ENCODE results near the gene SMARCC2. TPM values are rescaled to one million over a fixed set of nuclear protein-coding genes. Genes with fewer than 3 reads are reported as not detected.
A peak's percentile ranks its signal among the peaks of the same experiment; 100 is the strongest.

SMARCC2 gene
- total and polyA plus RNA-seq, 9 of the 15 experiments (the other 6 are each of a cell fraction or from before 2014, with no cell fraction given): 11.9 to 86.0 (median 36.6) TPM

- TF ChIP-seq MITF (IDR thresholded peaks at IDR 0.05) (no peak), TEAD4 (IDR thresholded peaks at IDR 0.05; ENCODE audit: low read length) (no peak), TEAD4 (CRISPR knock-in tag; IDR thresholded peaks at IDR 0.05; ENCODE audit: borderline replicate concordance) (no peak), CBFA2T3 (IDR thresholded peaks at IDR 0.05) (peak; percentile 59), MEIS2 (IDR thresholded peaks at IDR 0.05; ENCODE audit: partially characterized antibody) (no peak), ZNF143 (CRISPR knock-in tag; IDR thresholded peaks at IDR 0.05) (no peak)
These were observed 33.9 kb downstream of the SMARCC2 start (continued) for GRCh38 chr12:56155256-56155845.

GRCh38 chr12:56154818-56155217, 34.5 kb downstream of the SMARCC2 start:
- H3K27me3 ChIP-seq (ENCODE audit: control insufficient read depth in 2 of 2, insufficient read depth in 2 of 2, low read length in 2 of 2): no peaks in the 10 kb centered on the region
- WGBS (ENCODE audit: insufficient coverage, low coverage, missing lambda C conversion rate): 74% methylated on average over 5 of the region's 5 CpGs
- peak overlapping the region; percentile 91 for H3K4me2 ChIP-seq (ENCODE audit: insufficient read depth, low read length)
- no TSS peak for BruUV-seq (replicated peaks)
- peaks cover 9% of the 10 kb centered on the region; the same call in 1 of the 2 replicates for H4K20me1 ChIP-seq (replicated peaks; ENCODE audit: control insufficient read depth, insufficient read depth, low read length)
- ATAC-seq: no peak
- no peak overlapping the region for H2AFZ ChIP-seq (ENCODE audit: low read depth, low read length)
- in situ Hi-C loops (cut with MboI): no loop called here
- DNase-seq (ENCODE audit: extremely low read depth in 1 of 4, low spot score in 3 of 4): no peak
- peak overlapping the region; percentile 53 to 55; a peak in 2 of 4 replicates for H3K9ac ChIP-seq (ENCODE audit: insufficient read depth in 1 of 2, low read depth in 2 of 2, low read length in 2 of 2)
- peak overlapping the region; percentile 74 for H3K27ac ChIP-seq (ENCODE audit: extremely low read depth, low read depth, low read length)
- FAIRE-seq: no peak
- POLR2A ChIA-PET: interaction anchor here (0.7 to 3.2 kb wide), 10 partner anchors 8 to 37 kb away, joined by 3 to 16 read pairs (median 4); partner anchors contain the start of genes SMARCC2 and ZC3H10
- no peaks in the 10 kb centered on the region for H3K9me3 ChIP-seq (replicated peaks; ENCODE audit: control insufficient read depth, insufficient read depth, low read depth, low read length)
- CTCF ChIA-PET (ENCODE audit: low intra/inter-chr PET ratio): no interaction called here
- H3K79me2 ChIP-seq (ENCODE audit: control insufficient read depth, insufficient read depth, low read length): peaks cover 50% of the 10 kb centered on the region
- peaks cover 44 to 45% of the 10 kb centered on the region in 2 experiments; a peak in 4 of 5 replicates for H3K4me1 ChIP-seq (replicated peaks in 1 of 2; ENCODE audit: control insufficient read depth in 2 of 2, insufficient read depth in 2 of 2, low read length in 2 of 2)
- peaks cover 2% of the 10 kb centered on the region for H3K9me1 ChIP-seq (ENCODE audit: control insufficient read depth, insufficient read depth, low read length)
- H3K4me3 ChIP-seq: no peak overlapping the region
- intact Hi-C loops (cut with micrococcal nuclease): loop anchor here (5.0 kb wide), 1 partner anchor 38 kb away; the partner anchor contains the start of genes RPL41 and ZC3H10
- peaks cover 28% of the 10 kb centered on the region for H3K36me3 ChIP-seq (ENCODE audit: control insufficient read depth, insufficient read depth, low read length)
- TF ChIP-seq, protein P1, sequence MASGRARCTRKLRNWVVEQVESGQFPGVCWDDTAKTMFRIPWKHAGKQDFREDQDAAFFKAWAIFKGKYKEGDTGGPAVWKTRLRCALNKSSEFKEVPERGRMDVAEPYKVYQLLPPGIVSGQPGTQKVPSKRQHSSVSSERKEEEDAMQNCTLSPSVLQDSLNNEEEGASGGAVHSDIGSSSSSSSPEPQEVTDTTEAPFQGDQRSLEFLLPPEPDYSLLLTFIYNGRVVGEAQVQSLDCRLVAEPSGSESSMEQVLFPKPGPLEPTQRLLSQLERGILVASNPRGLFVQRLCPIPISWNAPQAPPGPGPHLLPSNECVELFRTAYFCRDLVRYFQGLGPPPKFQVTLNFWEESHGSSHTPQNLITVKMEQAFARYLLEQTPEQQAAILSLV (tag; IDR thresholded peaks at IDR 0.05): no peak
- TF ChIP-seq ZSCAN29 (IDR thresholded peaks at IDR 0.05): peak; percentile 53; the same call in 1 of the 2 replicates

All from K562 (cell line).